ENCODE results near the gene SPTBN1. TPM values are rescaled to one million over a fixed set of nuclear protein-coding genes. Genes with fewer than 3 reads are reported as not detected.

Gene SPTBN1
- total RNA-seq, 1 experiment from 2014 or later: 146 TPM

- intact Hi-C loops (cut with micrococcal nuclease; ENCODE audit: unreplicated experiment): no loop called here
- no TSS peak for BruUV-seq (replicated peaks)
- no peak for TF ChIP-seq EZH2 (IDR thresholded peaks at IDR 0.05; ENCODE audit: borderline replicate concordance, low read depth, low read length, poor library complexity, severe bottlenecking)
- no peak for TF ChIP-seq CTCF (conservative IDR thresholded peaks at IDR 0.05; ENCODE audit: low read depth, low read length)
- no peak overlapping the region for H3K4me3 ChIP-seq (ENCODE audit: low read depth, low read length, poor library complexity, severe bottlenecking)
- ChIA-PET CTCF (no interaction called here), POLR2A (ENCODE audit: low non-redundant PET) (no interaction called here)
- H3K4me1 ChIP-seq (ENCODE audit: insufficient read depth, low read length, poor library complexity, severe bottlenecking): peaks cover 25% of the 10 kb centered on the region
- no peaks in the 10 kb centered on the region for H3K9me3 ChIP-seq (ENCODE audit: low read depth, low read length, poor library complexity, severe bottlenecking)
- H3K36me3 ChIP-seq (ENCODE audit: insufficient read depth, low read length, poor library complexity, severe bottlenecking): no peaks in the 10 kb centered on the region
- no peak for DNase-seq (ENCODE audit: low spot score)
- no peaks in the 10 kb centered on the region for H3K27me3 ChIP-seq (replicated peaks; ENCODE audit: insufficient read depth, low read depth, low read length, poor library complexity)
- H3K27ac ChIP-seq (ENCODE audit: low read depth, low read length, poor library complexity, severe bottlenecking): no peak overlapping the region
These were observed 9.0 kb downstream of the SPTBN1 start for GRCh38 chr2:54465143-54465542.

GRCh38 chr2:54466870-54467269 lies 10.7 kb downstream of the SPTBN1 start:
- H3K27me3 ChIP-seq (replicated peaks; ENCODE audit: insufficient read depth, low read depth, low read length, poor library complexity): no peaks in the 10 kb centered on the region
- H3K9me3 ChIP-seq (ENCODE audit: low read depth, low read length, poor library complexity, severe bottlenecking): no peaks in the 10 kb centered on the region
- CTCF ChIA-PET: no interaction called here
- no peak overlapping the region for H3K27ac ChIP-seq (ENCODE audit: low read depth, low read length, poor library complexity, severe bottlenecking)
- intact Hi-C loops (cut with micrococcal nuclease; ENCODE audit: unreplicated experiment): no loop called here
- no TSS peak for BruUV-seq (replicated peaks)
- POLR2A ChIA-PET (ENCODE audit: low non-redundant PET): no interaction called here
- H3K4me3 ChIP-seq (ENCODE audit: low read depth, low read length, poor library complexity, severe bottlenecking): no peak overlapping the region
- H3K36me3 ChIP-seq (ENCODE audit: insufficient read depth, low read length, poor library complexity, severe bottlenecking): no peaks in the 10 kb centered on the region
- TF ChIP-seq CTCF (conservative IDR thresholded peaks at IDR 0.05; ENCODE audit: low read depth, low read length) (no peak), EZH2 (IDR thresholded peaks at IDR 0.05; ENCODE audit: borderline replicate concordance, low read depth, low read length, poor library complexity, severe bottlenecking) (no peak)
- peaks cover 39% of the 10 kb centered on the region for H3K4me1 ChIP-seq (ENCODE audit: insufficient read depth, low read length, poor library complexity, severe bottlenecking)
- no peak for DNase-seq (ENCODE audit: low spot score)

- ChIA-PET CTCF (no interaction called here), POLR2A (ENCODE audit: low non-redundant PET) (no interaction called here)
- H3K4me1 ChIP-seq (ENCODE audit: insufficient read depth, low read length, poor library complexity, severe bottlenecking): peaks cover 52% of the 10 kb centered on the region
- BruUV-seq (replicated peaks): no TSS peak
- no peaks in the 10 kb centered on the region for H3K9me3 ChIP-seq (ENCODE audit: low read depth, low read length, poor library complexity, severe bottlenecking)
- intact Hi-C loops (cut with micrococcal nuclease; ENCODE audit: unreplicated experiment): no loop called here
- no peak overlapping the region for H3K4me3 ChIP-seq (ENCODE audit: low read depth, low read length, poor library complexity, severe bottlenecking)
- H3K36me3 ChIP-seq (ENCODE audit: insufficient read depth, low read length, poor library complexity, severe bottlenecking): no peaks in the 10 kb centered on the region
- no peaks in the 10 kb centered on the region for H3K27me3 ChIP-seq (replicated peaks; ENCODE audit: insufficient read depth, low read depth, low read length, poor library complexity)
- TF ChIP-seq EZH2 (IDR thresholded peaks at IDR 0.05; ENCODE audit: borderline replicate concordance, low read depth, low read length, poor library complexity, severe bottlenecking): no peak
- peak; percentile 46 for DNase-seq (ENCODE audit: low spot score)
- H3K27ac ChIP-seq (ENCODE audit: low read depth, low read length, poor library complexity, severe bottlenecking): peak overlapping the region; percentile 53
These were observed 12.5 kb downstream of the SPTBN1 start for GRCh38 chr2:54468673-54469072.

GRCh38 chr2:54469484-54470053 lies 13.4 kb downstream of the SPTBN1 start:
- H3K4me1 ChIP-seq (ENCODE audit: insufficient read depth, low read length, poor library complexity, severe bottlenecking): peaks cover 54% of the 10 kb centered on the region
- H3K36me3 ChIP-seq (ENCODE audit: insufficient read depth, low read length, poor library complexity, severe bottlenecking): no peaks in the 10 kb centered on the region
- TF ChIP-seq CTCF (conservative IDR thresholded peaks at IDR 0.05; ENCODE audit: low read depth, low read length): no peak
- no peak for TF ChIP-seq EZH2 (IDR thresholded peaks at IDR 0.05; ENCODE audit: borderline replicate concordance, low read depth, low read length, poor library complexity, severe bottlenecking)
- H3K27me3 ChIP-seq (replicated peaks; ENCODE audit: insufficient read depth, low read depth, low read length, poor library complexity): no peaks in the 10 kb centered on the region
- peak overlapping the region; percentile 35 for H3K27ac ChIP-seq (ENCODE audit: low read depth, low read length, poor library complexity, severe bottlenecking)
- BruUV-seq (replicated peaks): no TSS peak
- no peaks in the 10 kb centered on the region for H3K9me3 ChIP-seq (ENCODE audit: low read depth, low read length, poor library complexity, severe bottlenecking)
- ChIA-PET CTCF (no interaction called here), POLR2A (ENCODE audit: low non-redundant PET) (no interaction called here)
- no peak overlapping the region for H3K4me3 ChIP-seq (ENCODE audit: low read depth, low read length, poor library complexity, severe bottlenecking)
- no peak for DNase-seq (ENCODE audit: low spot score)
- intact Hi-C loops (cut with micrococcal nuclease; ENCODE audit: unreplicated experiment): no loop called here

Measured in A673 (cell line).